Osteoblast (primary cell): ENCODE measurements around the gene UGT8. TPM values are rescaled to one million over a fixed set of nuclear protein-coding genes. Genes with fewer than 3 reads are reported as not detected.

ENCODE experiments used
- DNase-seq: peaks from one replicate; pipeline ENCODE4 v3.0.0; 2011; ENCODE audit warnings: low spot score, mixed read lengths; ENCODE audit not compliant: insufficient read length; ENCODE audit errors: missing footprints
- H2AFZ ChIP-seq: 2 replicates; pipeline ENCODE4 v1.6.0; 2011; ENCODE audit warnings: mild to moderate bottlenecking, low read length
- H3K27ac ChIP-seq: 2 replicates; pipeline ENCODE4 v1.5.1; 2011; ENCODE audit warnings: mild to moderate bottlenecking, low read depth, low read length, moderate library complexity
- H3K27me3 ChIP-seq: 2 replicates; pipeline ENCODE4 v1.6.0; 2012; ENCODE audit warnings: mild to moderate bottlenecking, control low read depth, inconsistent platforms, low read length, moderate library complexity; ENCODE audit not compliant: insufficient read depth
- H3K36me3 ChIP-seq: 2 replicates; pipeline ENCODE4 v1.5.1; 2011; ENCODE audit warnings: mild to moderate bottlenecking, low read length, control low read depth, moderate library complexity; ENCODE audit not compliant: insufficient read depth
- H3K4me1 ChIP-seq: 2 replicates; pipeline ENCODE4 v1.5.1; 2011; ENCODE audit warnings: mild to moderate bottlenecking, low read length, control low read depth, moderate library complexity; ENCODE audit not compliant: insufficient read depth
- H3K4me2 ChIP-seq: 2 replicates; pipeline ENCODE4 v1.6.0; 2011; ENCODE audit warnings: mild to moderate bottlenecking, low read length; ENCODE audit not compliant: insufficient read depth
- H3K4me3 ChIP-seq: fragments of 200-600 bp; sonication (generic); 3 replicates; pipeline ENCODE4 v1.5.1; 2012; ENCODE audit warnings: mild to moderate bottlenecking, low read length, inconsistent platforms; ENCODE audit not compliant: insufficient read depth
- H3K79me2 ChIP-seq: 2 replicates; pipeline ENCODE4 v1.6.0; 2012; ENCODE audit warnings: mild to moderate bottlenecking, low read length, control low read depth, inconsistent platforms; ENCODE audit not compliant: insufficient read depth
- H3K9me3 ChIP-seq: 2 replicates; pipeline ENCODE4 v1.5.1; 2011; ENCODE audit warnings: low read depth, low read length, control low read depth
- H4K20me1 ChIP-seq: 2 replicates; pipeline ENCODE4 v1.6.0; 2012; ENCODE audit warnings: mild to moderate bottlenecking, low read length, control low read depth; ENCODE audit not compliant: insufficient read depth
- CTCF ChIP-seq: IDR thresholded peaks from 2 replicates; pipeline ENCODE4 v1.5.1; 2011; ENCODE audit warnings: mild to moderate bottlenecking, low read depth, low read length, moderate library complexity; ENCODE audit errors: extremely low read depth
- total RNA-seq: library from RNA; depleted of rRNA; stranded (reverse); fragments of >200 nt; gene quantifications from 2 replicates; pipeline ENCODE4 v1.2.3, GENCODE V29; 2012

UGT8 gene
- total RNA-seq, 1 donor, result under 0.01 TPM

GRCh38 chr4:114691865-114692264 is 93.3 kb downstream of the UGT8 start:
- no peak overlapping the region for H2AFZ ChIP-seq
- no peak overlapping the region for H3K4me3 ChIP-seq
- no peaks in the 10 kb centered on the region for H3K9me3 ChIP-seq
- no peak overlapping the region for H3K27ac ChIP-seq
- TF ChIP-seq CTCF, result no peak
- no peak overlapping the region for H3K4me2 ChIP-seq
- H3K27me3 ChIP-seq, result no peaks in the 10 kb centered on the region
- DNase-seq, result no peak
- no peaks in the 10 kb centered on the region for H3K79me2 ChIP-seq
- no peaks in the 10 kb centered on the region for H3K36me3 ChIP-seq
- H4K20me1 ChIP-seq, result no peaks in the 10 kb centered on the region
- no peaks in the 10 kb centered on the region for H3K4me1 ChIP-seq

- no peak for DNase-seq
- TF ChIP-seq CTCF, result no peak
- no peaks in the 10 kb centered on the region for H3K27me3 ChIP-seq
These were observed 94.4 kb downstream of the UGT8 start for GRCh38 chr4:114692958-114693357.

GRCh38 chr4:114694770-114695169 is 96.2 kb downstream of the UGT8 start:
- Histone ChIP-seq H3K9me3 (no peaks in the 10 kb centered on the region), H3K4me2 (no peak overlapping the region), H3K79me2 (no peaks in the 10 kb centered on the region), H4K20me1 (no peaks in the 10 kb centered on the region), H3K4me3 (no peak overlapping the region), H3K36me3 (no peaks in the 10 kb centered on the region), H2AFZ (no peak overlapping the region), H3K27me3 (no peaks in the 10 kb centered on the region), H3K27ac (no peak overlapping the region), H3K4me1 (no peaks in the 10 kb centered on the region)
- TF ChIP-seq CTCF, result peak; percentile 55
- no peak for DNase-seq

More at GRCh38 chr4:114692958-114693357, 94.4 kb downstream of the UGT8 start:
- no peaks in the 10 kb centered on the region for H3K79me2 ChIP-seq
- no peaks in the 10 kb centered on the region for H3K36me3 ChIP-seq
- no peaks in the 10 kb centered on the region for H3K4me1 ChIP-seq
- no peak overlapping the region for H3K4me2 ChIP-seq
- no peaks in the 10 kb centered on the region for H3K9me3 ChIP-seq
- H3K4me3 ChIP-seq, result no peak overlapping the region
- H4K20me1 ChIP-seq, result no peaks in the 10 kb centered on the region
- no peak overlapping the region for H3K27ac ChIP-seq
- no peak overlapping the region for H2AFZ ChIP-seq

- H3K4me1 ChIP-seq, result no peaks in the 10 kb centered on the region
- no peak for TF ChIP-seq CTCF
These were observed 99.6 kb downstream of the UGT8 start for GRCh38 chr4:114698231-114698630.

More at GRCh38 chr4:114698231-114698630, 99.6 kb downstream of the UGT8 start:
- no peak overlapping the region for H3K27ac ChIP-seq
- no peak overlapping the region for H3K4me3 ChIP-seq
- H4K20me1 ChIP-seq, result no peaks in the 10 kb centered on the region
- no peaks in the 10 kb centered on the region for H3K79me2 ChIP-seq
- no peak overlapping the region for H2AFZ ChIP-seq
- no peaks in the 10 kb centered on the region for H3K36me3 ChIP-seq
- DNase-seq, result no peak
- H3K9me3 ChIP-seq, result no peaks in the 10 kb centered on the region
- no peaks in the 10 kb centered on the region for H3K27me3 ChIP-seq
- H3K4me2 ChIP-seq, result no peak overlapping the region
